GM11168 (cell line): ENCODE results near the gene ABR.
"Not testable (repeated sequence)": the region's sequence is repeated elsewhere in the genome, so short reads cannot be mapped to it uniquely, and the experiment has no call there.

Experiments
- in situ Hi-C: fragments of 300-500 bp; cut with MboI; formaldehyde crosslinking; loops from one replicate; pipeline ENCODE4 v1.12.0; 2022; ENCODE audit warnings: low sequenced_read_pairs; ENCODE audit not compliant: unreplicated experiment

The ABR gene

GRCh38 chr17:1077581-1077985 is 102.2 kb downstream of the ABR start:
- in situ Hi-C loops: no loop called here

- in situ Hi-C loops: no loop called here
These were observed 102.8 kb downstream of the ABR start for GRCh38 chr17:1076982-1077302.

GRCh38 chr17:1076299-1076981 is 103.3 kb downstream of the ABR start:
- in situ Hi-C loops: no loop called here

GRCh38 chr17:1074886-1075605 is 104.7 kb downstream of the ABR start:
- in situ Hi-C loops: no loop called here

GRCh38 chr17:1073963-1074625 is 105.7 kb downstream of the ABR start:
- in situ Hi-C loops: not testable (repeated sequence)

GRCh38 chr17:1073241-1073962 is 106.4 kb downstream of the ABR start:
- in situ Hi-C loops: no loop called here

GRCh38 chr17:1072551-1072961 is 107.2 kb downstream of the ABR start:
- in situ Hi-C loops: no loop called here

- in situ Hi-C loops: no loop called here
These were observed 108.5 kb downstream of the ABR start for GRCh38 chr17:1071103-1071825.

- in situ Hi-C loops: no loop called here
These were observed 109.4 kb downstream of the ABR start for GRCh38 chr17:1070411-1070810.

GRCh38 chr17:1069847-1070246 is 109.9 kb downstream of the ABR start:
- in situ Hi-C loops: no loop called here

GRCh38 chr17:1068356-1068755 is 111.4 kb downstream of the ABR start:
- in situ Hi-C loops: no loop called here

GRCh38 chr17:1067282-1067956 is 112.4 kb downstream of the ABR start:
- in situ Hi-C loops: no loop called here

GRCh38 chr17:1065416-1065815 is 114.4 kb downstream of the ABR start:
- in situ Hi-C loops: not testable (repeated sequence)

GRCh38 chr17:1060991-1061390 is 118.8 kb downstream of the ABR start:
- in situ Hi-C loops: no loop called here

- in situ Hi-C loops: no loop called here
These were observed 120.5 kb downstream of the ABR start for GRCh38 chr17:1059131-1059795.

GRCh38 chr17:1058423-1059130 is 121.2 kb downstream of the ABR start:
- in situ Hi-C loops: no loop called here

GRCh38 chr17:1056761-1057160 is 123.0 kb downstream of the ABR start:
- in situ Hi-C loops: no loop called here

GRCh38 chr17:1055751-1056645 is 123.8 kb downstream of the ABR start:
- in situ Hi-C loops: no loop called here
